Measurements from ENCODE around the gene CENPT.

- TF ChIP-seq CTCF (IDR thresholded peaks at IDR 0.05): no peak
- TF ChIP-seq EP300 (IDR thresholded peaks at IDR 0.05): no peak
These were observed 66.5 kb downstream of the CENPT start for GRCh38 chr16:67780847-67781564.

All from upper lobe of left lung (tissue), 4 donors.